HEK293 (cell line): Measurements from ENCODE around the gene HIVEP2.

Source experiments
- CTCF ChIA-PET: fragments of 350-600 bp; formaldehyde crosslinking; extraction: SDS; loops from one replicate; lab custom pipeline; 2021; ENCODE audit warnings: antibody characterized with exemption; lab: Yijun Ruan, JAX
- POLR2A ChIA-PET: fragments of 300-600 bp; formaldehyde crosslinking; extraction: SDS; loops from one replicate; lab custom pipeline; 2020; ENCODE audit warnings: antibody characterized with exemption, inconsistent platforms; lab: Yijun Ruan, JAX
- H3K27ac ChIP-seq: fragments of 200-500 bp; sonication (Bioruptor generic); 2 replicates; pipeline ENCODE4 v1.5.1; 2014; ENCODE audit warnings: low read depth, low read length, control low read depth, inconsistent platforms; ENCODE audit errors: extremely low read depth
- H3K36me3 ChIP-seq, 2 experiments: fragments of 200-500 bp in 1 of 2; sonication (Bioruptor generic) in 1 of 2; 1 replicate in 1 of 2; 2 replicates in 1 of 2; pipeline ENCODE4 v1.5.1; 2014 to 2017; ENCODE audit warnings: inconsistent platforms in 2 of 2, low read length in 2 of 2; ENCODE audit not compliant: control insufficient read depth in 2 of 2, insufficient read depth in 1 of 2
- H3K4me1 ChIP-seq: fragments of 200-500 bp; sonication (Bioruptor generic); 2 replicates; pipeline ENCODE4 v1.5.1; 2014; ENCODE audit warnings: mild to moderate bottlenecking, low read length, inconsistent platforms; ENCODE audit not compliant: control insufficient read depth, insufficient read depth
- H3K4me3 ChIP-seq: 2 replicates; pipeline ENCODE4 v1.5.1; 2011; ENCODE audit warnings: low read depth, mild to moderate bottlenecking, control low read depth, low read length, moderate library complexity
- H3K9me3 ChIP-seq: fragments of 200-500 bp; sonication (Bioruptor generic); 2 replicates; pipeline ENCODE4 v1.5.1; 2014; ENCODE audit warnings: low read depth, low read length, inconsistent platforms; ENCODE audit not compliant: control insufficient read depth, insufficient read depth
- ATF2 ChIP-seq: fragments of 450-650 bp; formaldehyde crosslinking; IDR thresholded peaks from 2 replicates; pipeline ENCODE4 v1.5.1; 2016; ENCODE audit warnings: missing biosample characterization, missing genetic modification characterization, low read depth
- HOXD13 ChIP-seq: sonication (generic); formaldehyde crosslinking; IDR thresholded peaks from 2 replicates; pipeline ENCODE4 v1.8.0; 2022; ENCODE audit warnings: missing genetic modification reagents, borderline replicate concordance
- PRDM1 ChIP-seq: fragments of 450-650 bp; formaldehyde crosslinking; IDR thresholded peaks from 2 replicates; pipeline ENCODE4; 2016; ENCODE audit warnings: missing biosample characterization, missing genetic modification characterization
- SCRT2 ChIP-seq: fragments of 450-650 bp; formaldehyde crosslinking; IDR thresholded peaks from 2 replicates; pipeline ENCODE4 v1.5.1; 2016; ENCODE audit warnings: missing biosample characterization, missing genetic modification characterization
- ZBTB11 ChIP-seq: fragments of 450-650 bp; formaldehyde crosslinking; conservative IDR thresholded peaks from 2 replicates; pipeline ENCODE4 v1.5.1; 2016; ENCODE audit warnings: low read depth, missing biosample characterization, missing genetic modification characterization
- ZBTB20 ChIP-seq: fragments of 450-650 bp; formaldehyde crosslinking; IDR thresholded peaks from 2 replicates; pipeline ENCODE4 v1.5.1; 2016; ENCODE audit warnings: missing biosample characterization, missing genetic modification characterization
- ZBTB7A ChIP-seq: fragments of 450-650 bp; formaldehyde crosslinking; IDR thresholded peaks from 2 replicates; pipeline ENCODE4 v1.5.1; 2016; ENCODE audit warnings: low read depth, missing biosample characterization, missing genetic modification characterization
- ZNF112 ChIP-seq: fragments of 450-650 bp; formaldehyde crosslinking; IDR thresholded peaks from 2 replicates; pipeline ENCODE4 v1.5.0; 2017; ENCODE audit warnings: missing biosample characterization, missing genetic modification characterization
- ZNF133 ChIP-seq: fragments of 450-650 bp; formaldehyde crosslinking; IDR thresholded peaks from 2 replicates; pipeline ENCODE4 v1.5.1; 2016; ENCODE audit warnings: missing biosample characterization, missing genetic modification characterization
- ZNF184 ChIP-seq: fragments of 450-650 bp; IDR thresholded peaks from 2 replicates; pipeline ENCODE4 v1.5.1; 2018; ENCODE audit warnings: missing biosample characterization, mild to moderate bottlenecking, missing genetic modification characterization
- ZNF2 ChIP-seq: fragments of 450-650 bp; formaldehyde crosslinking; IDR thresholded peaks from 2 replicates; pipeline ENCODE4 v1.5.1; 2016; ENCODE audit warnings: missing biosample characterization, missing genetic modification characterization
- ZNF274 ChIP-seq, 2 experiments: fragments of 200-500 bp in 1 of 2; fragments of 450-650 bp in 1 of 2; sonication (Bioruptor generic) in 1 of 2; formaldehyde crosslinking in 1 of 2; IDR thresholded peaks; 2 replicates each; pipeline versions ENCODE4 v1.5.1 to v1.6.1; 2014 to 2016; ENCODE audit warnings: borderline replicate concordance in 1 of 2, inconsistent platforms in 1 of 2, low read length in 1 of 2, missing biosample characterization in 1 of 2, missing genetic modification characterization in 1 of 2
- ZNF280D ChIP-seq: fragments of 450-650 bp; formaldehyde crosslinking; IDR thresholded peaks from 2 replicates; pipeline ENCODE4 v1.5.1; 2016; ENCODE audit warnings: missing biosample characterization, missing genetic modification characterization
- ZNF324 ChIP-seq: fragments of 450-650 bp; formaldehyde crosslinking; IDR thresholded peaks from 2 replicates; pipeline ENCODE4 v1.5.1; 2016; ENCODE audit warnings: missing biosample characterization, missing genetic modification characterization
- ZNF704 ChIP-seq: fragments of 450-650 bp; formaldehyde crosslinking; IDR thresholded peaks from 2 replicates; pipeline ENCODE4 v1.5.1; 2016; ENCODE audit warnings: missing biosample characterization, missing genetic modification characterization
- ZNF791 ChIP-seq: fragments of 450-650 bp; formaldehyde crosslinking; IDR thresholded peaks from 2 replicates; pipeline ENCODE4 v1.5.1; 2016; ENCODE audit warnings: missing biosample characterization, missing genetic modification characterization

HIVEP2 gene

GRCh38 chr6:142870787-142871415 is 74.1 kb downstream of the HIVEP2 start:
- Histone ChIP-seq H3K4me3 (no peak overlapping the region), H3K36me3 (no peaks in the 10 kb centered on the region), H3K9me3 (no peaks in the 10 kb centered on the region), H3K27ac (no peak overlapping the region), H3K4me1 (peaks cover 34% of the 10 kb centered on the region)
- ChIA-PET POLR2A (no interaction called here), CTCF (no interaction called here)
- TF ChIP-seq ZNF324 (tag by site-specific recombination) (no peak), PRDM1 (tag by site-specific recombination) (peak; percentile 52), ZNF133 (tag by site-specific recombination) (peak; percentile 78), ZNF280D (no peak), ZBTB20 (no peak), ZNF112 (tag by site-specific recombination) (no peak)

- Histone ChIP-seq H3K4me3 (no peak overlapping the region), H3K9me3 (no peaks in the 10 kb centered on the region), H3K4me1 (peaks cover 45% of the 10 kb centered on the region), H3K27ac (no peak overlapping the region), H3K36me3 (no peaks in the 10 kb centered on the region)
- CTCF ChIA-PET: interaction anchor here (0.7 to 1.2 kb wide), 4 partner anchors 13 to 158 kb away, joined by 3 to 5 read pairs (median 4); no protein-coding TSS in a partner anchor
- POLR2A ChIA-PET: no interaction called here
- TF ChIP-seq HOXD13 (CRISPR knock-in tag) (no peak), ZBTB11 (tag by site-specific recombination) (no peak), ZNF184 (tag by site-specific recombination) (no peak), ATF2 (no peak), ZNF704 (tag by site-specific recombination) (no peak), ZNF2 (tag by site-specific recombination) (no peak), ZBTB7A (tag by site-specific recombination) (no peak), ZNF791 (tag by site-specific recombination) (no peak), ZNF274 (IDR thresholded peaks at IDR 0.05; ENCODE audit: low read length) (no peak), ZNF274 (tag by site-specific recombination; IDR thresholded peaks at IDR 0.05; ENCODE audit: borderline replicate concordance) (no peak), ZNF133 (tag by site-specific recombination) (no peak), SCRT2 (tag by site-specific recombination) (no peak)
Observed at GRCh38 chr6:142868917-142869316, 76.1 kb downstream of the HIVEP2 start.
